Glomerular visceral epithelial cell (primary cell): Measurements from ENCODE around the gene TRAPPC12.
"Not testable (repeated sequence)": the region's sequence is repeated elsewhere in the genome, so short reads cannot be mapped to it uniquely, and the experiment has no call there.

Source experiments
- DNase-seq: peaks from one replicate; pipeline ENCODE4 v3.0.0-alpha.2; 2016; ENCODE audit errors: extremely low spot score

TRAPPC12 gene

GRCh38 chr2:3486047-3487027 lies 106.8 kb downstream of the TRAPPC12 start:
- no peak for DNase-seq

GRCh38 chr2:3487028-3487425 lies 107.5 kb downstream of the TRAPPC12 start:
- DNase-seq = no peak

GRCh38 chr2:3487432-3487831 lies 107.9 kb downstream of the TRAPPC12 start:
- no peak for DNase-seq

- no peak for DNase-seq
Measured at GRCh38 chr2:3488061-3488531, 108.6 kb downstream of the TRAPPC12 start.

- no peak for DNase-seq
Measured at GRCh38 chr2:3488855-3489763, 109.6 kb downstream of the TRAPPC12 start.

GRCh38 chr2:3489764-3490115 lies 110.2 kb downstream of the TRAPPC12 start:
- no peak for DNase-seq

GRCh38 chr2:3490191-3491170 lies 111.0 kb downstream of the TRAPPC12 start:
- DNase-seq = no peak

GRCh38 chr2:3491306-3491705 lies 111.8 kb downstream of the TRAPPC12 start:
- no peak for DNase-seq

- DNase-seq = no peak
Measured at GRCh38 chr2:3491716-3492474, 112.4 kb downstream of the TRAPPC12 start.

- not testable (repeated sequence) for DNase-seq
Measured at GRCh38 chr2:3492475-3492787, 112.9 kb downstream of the TRAPPC12 start.

GRCh38 chr2:3492951-3493614 lies 113.6 kb downstream of the TRAPPC12 start:
- DNase-seq = no peak

GRCh38 chr2:3493615-3494007 lies 114.1 kb downstream of the TRAPPC12 start:
- no peak for DNase-seq

- no peak for DNase-seq
Measured at GRCh38 chr2:3494984-3495666, 115.6 kb downstream of the TRAPPC12 start.

GRCh38 chr2:3496708-3497080 lies 117.2 kb downstream of the TRAPPC12 start:
- not testable (repeated sequence) for DNase-seq

- no peak for DNase-seq
Measured at GRCh38 chr2:3498783-3499394, 119.4 kb downstream of the TRAPPC12 start.

GRCh38 chr2:3500326-3500899 lies 120.9 kb downstream of the TRAPPC12 start:
- DNase-seq = no peak

- DNase-seq = no peak
Measured at GRCh38 chr2:3503046-3503445, 123.6 kb downstream of the TRAPPC12 start.

- no peak for DNase-seq
Measured at GRCh38 chr2:3503483-3503882, 124.0 kb downstream of the TRAPPC12 start.

- no peak for DNase-seq
Measured at GRCh38 chr2:3504741-3505140, 125.2 kb downstream of the TRAPPC12 start.
